Activated CD4-positive, alpha-beta T cell treated with anti-CD3 and anti-CD28 coated beads, Interleukin-2, amount 10 ng/mL, durations not matched to agents 7 days and 5 days (primary cell): ENCODE data around the gene LAMA2. TPM values are rescaled to one million over a fixed set of nuclear protein-coding genes. Genes with fewer than 3 reads are reported as not detected.

ENCODE experiments used
- CTCF ChIA-PET: fragments of 350-600 bp; sonication (Branson Sonifier 250); formaldehyde crosslinking; loops from one replicate; lab custom pipeline; 2021; ENCODE audit warnings: antibody characterized with exemption; lab: Charles Lee
- POLR2A ChIA-PET: fragments of 350-600 bp; sonication (Branson Sonifier 250); formaldehyde crosslinking; loops from one replicate; lab custom pipeline; 2021; ENCODE audit warnings: antibody characterized with exemption; lab: Charles Lee
- DNase-seq: peaks from one replicate; pipeline ENCODE4 v3.0.0-alpha.2; 2020
- H3K27ac Mint-ChIP-seq: one replicate; pipeline ENCODE4 v1.8.0; 2021; ENCODE audit warnings: mild to moderate bottlenecking, moderate library complexity, mixed read lengths
- H3K27me3 Mint-ChIP-seq: one replicate; pipeline ENCODE4 v1.8.0; 2021; ENCODE audit warnings: mixed read lengths
- H3K36me3 Mint-ChIP-seq: one replicate; pipeline ENCODE4 v1.8.0; 2021; ENCODE audit warnings: low read depth, mixed read lengths
- H3K4me1 Mint-ChIP-seq: one replicate; pipeline ENCODE4 v1.8.0; 2021; ENCODE audit warnings: mixed read lengths
- H3K4me3 Mint-ChIP-seq: one replicate; pipeline ENCODE4 v1.8.0; 2021; ENCODE audit warnings: mild to moderate bottlenecking, moderate library complexity, mixed read lengths
- H3K9me3 Mint-ChIP-seq: one replicate; pipeline ENCODE4 v1.8.0; 2021; ENCODE audit warnings: mixed read lengths
- total RNA-seq, 2 experiments: library from RNA; stranded (reverse); gene quantifications; one replicate each; pipeline ENCODE4 v1.2.3, GENCODE V29; 2021

The LAMA2 gene
- total RNA-seq, 2 experiments from 2014 or later = 0.02 to 0.05 TPM

DNA sequence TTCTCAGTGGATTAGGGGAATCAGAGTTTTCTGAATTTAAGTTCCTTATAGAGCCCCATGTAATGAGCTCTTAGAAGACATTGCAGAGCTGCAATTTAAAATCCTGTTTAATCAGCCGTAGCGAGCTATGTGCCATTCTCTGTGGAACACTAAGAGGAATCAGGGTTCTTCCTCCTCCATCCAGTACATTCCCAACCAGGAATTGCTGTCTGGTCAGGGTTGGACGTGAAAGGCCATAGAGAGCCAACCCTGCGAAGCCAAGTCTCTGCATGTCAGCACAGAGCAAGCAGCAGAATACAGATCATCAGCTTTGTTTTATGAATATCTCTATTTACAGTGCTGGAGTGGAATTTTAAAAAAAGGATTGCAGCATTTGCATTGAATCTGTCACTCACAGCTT lies 366.0 kb downstream of the LAMA2 start:
- Mint-ChIP-seq H3K4me1 (no peaks in the 10 kb centered on the region), H3K36me3 (no peaks in the 10 kb centered on the region), H3K4me3 (no peak overlapping the region), H3K9me3 (no peaks in the 10 kb centered on the region), H3K27ac (no peak overlapping the region), H3K27me3 (peaks cover 24% of the 10 kb centered on the region)
- ChIA-PET CTCF (no interaction called here), POLR2A (no interaction called here)
- no peak for DNase-seq

DNA sequence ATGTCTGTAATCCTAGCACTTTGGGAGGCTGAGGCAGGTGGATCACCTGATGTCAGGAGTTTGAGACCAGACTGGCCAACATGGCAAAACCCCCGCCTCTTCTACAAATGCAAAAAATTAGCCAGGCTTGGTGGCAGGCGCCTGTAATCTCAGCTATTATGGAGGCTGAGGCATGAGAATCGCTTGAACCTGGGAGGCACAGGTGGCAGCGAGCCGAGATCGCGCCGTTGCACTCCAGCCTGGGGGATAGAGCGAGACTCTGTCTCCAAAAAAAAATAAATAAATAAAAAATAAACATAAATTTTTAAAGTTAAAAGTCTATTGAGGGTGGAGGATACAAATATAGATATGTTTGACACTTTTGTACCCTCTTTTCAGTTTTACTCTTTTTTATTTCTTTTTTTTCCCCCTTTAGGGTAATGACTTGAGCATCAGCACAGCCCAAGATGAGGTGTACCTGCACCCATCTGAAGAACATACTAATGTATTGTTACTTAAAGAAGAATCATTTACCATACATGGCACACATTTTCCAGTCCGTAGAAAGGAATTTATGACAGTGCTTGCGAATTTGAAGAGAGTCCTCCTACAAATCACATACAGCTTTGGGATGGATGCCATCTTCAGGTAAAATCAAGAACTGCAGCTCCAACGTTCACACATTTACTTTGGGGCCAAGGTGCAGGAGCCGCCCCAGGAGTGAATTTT lies 368.9 kb downstream of the LAMA2 start:
- Mint-ChIP-seq H3K27ac (no peak overlapping the region), H3K4me3 (no peak overlapping the region), H3K9me3 (no peaks in the 10 kb centered on the region), H3K27me3 (peaks cover 21% of the 10 kb centered on the region), H3K36me3 (no peaks in the 10 kb centered on the region), H3K4me1 (no peaks in the 10 kb centered on the region)
- POLR2A ChIA-PET = no interaction called here
- DNase-seq = peak; percentile 55
- CTCF ChIA-PET = no interaction called here

DNA sequence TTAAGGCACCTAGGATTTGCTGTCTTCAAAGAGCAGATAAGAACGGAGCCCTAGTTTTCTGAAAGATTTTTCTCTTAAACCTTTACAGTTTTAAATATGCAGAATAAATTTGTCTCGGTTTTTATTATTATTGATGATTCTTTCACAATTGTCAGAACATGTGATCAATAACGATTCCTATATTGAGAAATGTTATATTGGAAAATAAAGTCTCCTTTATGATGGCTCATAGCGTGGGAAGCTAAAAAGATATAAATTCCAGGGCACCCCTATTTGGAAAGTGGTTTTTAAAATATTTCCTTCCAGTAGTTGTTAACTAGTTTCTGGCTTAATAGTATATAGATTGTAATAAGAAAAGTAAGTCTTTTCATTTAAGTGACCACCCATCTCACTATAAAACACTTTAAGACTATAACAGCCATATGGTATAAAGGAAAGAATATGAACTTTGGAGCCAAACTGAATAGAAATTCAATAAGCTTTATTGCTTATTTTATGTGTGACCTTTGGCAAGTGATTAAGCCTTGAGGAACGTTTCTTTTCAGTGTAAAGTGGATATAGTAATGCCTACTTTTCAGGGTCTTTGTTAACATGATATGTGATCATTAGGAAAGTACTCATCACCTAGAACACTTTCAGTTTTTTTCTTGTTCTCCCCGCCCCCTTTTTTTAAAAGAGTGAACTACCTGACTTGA lies 369.6 kb downstream of the LAMA2 start:
- ChIA-PET POLR2A (no interaction called here), CTCF (no interaction called here)
- Mint-ChIP-seq H3K27ac (no peak overlapping the region), H3K36me3 (no peaks in the 10 kb centered on the region), H3K4me3 (no peak overlapping the region), H3K4me1 (no peaks in the 10 kb centered on the region), H3K9me3 (no peaks in the 10 kb centered on the region), H3K27me3 (peaks cover 20% of the 10 kb centered on the region)
- DNase-seq = no peak

DNA sequence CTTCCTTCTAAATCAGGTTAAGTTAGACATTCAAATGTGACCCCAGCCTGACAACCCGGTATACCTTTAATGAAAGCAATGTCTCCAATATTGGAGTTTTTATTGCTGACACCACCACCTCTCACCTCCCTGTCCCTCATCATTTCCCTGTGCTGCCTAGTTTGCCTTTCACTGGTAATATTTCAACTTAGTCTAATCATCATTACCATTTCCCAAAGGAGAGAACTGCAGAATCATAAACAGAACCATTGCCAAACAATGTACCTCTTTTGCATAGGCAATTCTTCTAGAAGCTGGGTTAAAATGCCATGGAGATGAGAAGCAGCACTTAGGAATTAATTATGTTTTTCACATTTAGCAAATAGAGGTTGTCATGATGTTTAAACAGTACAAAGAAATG lies 370.3 kb downstream of the LAMA2 start:
- ChIA-PET POLR2A (no interaction called here), CTCF (no interaction called here)

DNA sequence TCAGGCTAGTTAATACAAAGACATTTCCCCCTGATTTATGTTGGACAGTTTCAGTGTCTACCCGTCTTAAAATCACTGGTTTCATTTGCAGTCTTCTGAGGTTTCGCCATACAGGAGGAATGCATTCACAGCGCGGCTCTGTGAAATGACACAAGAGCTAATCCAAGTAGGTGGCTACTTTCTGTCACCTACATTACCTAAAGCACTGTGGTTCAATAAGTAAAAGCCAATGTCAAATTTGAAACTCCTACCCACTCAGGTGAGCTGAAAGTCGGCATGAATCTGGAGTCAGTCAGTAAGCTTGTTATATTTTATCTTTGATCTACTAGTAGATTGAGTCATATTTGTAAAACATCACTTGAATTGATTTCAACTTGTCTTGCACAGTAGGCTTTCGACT lies 370.8 kb downstream of the LAMA2 start:
- Mint-ChIP-seq H3K27me3 (peaks cover 20% of the 10 kb centered on the region), H3K36me3 (no peaks in the 10 kb centered on the region), H3K27ac (no peak overlapping the region), H3K9me3 (no peaks in the 10 kb centered on the region), H3K4me3 (no peak overlapping the region), H3K4me1 (no peaks in the 10 kb centered on the region)
- POLR2A ChIA-PET = no interaction called here
- DNase-seq = no peak
- CTCF ChIA-PET = no interaction called here

More for the DNA sequence above, 370.3 kb downstream of the LAMA2 start:
- Mint-ChIP-seq H3K4me1 (no peaks in the 10 kb centered on the region), H3K27me3 (peaks cover 20% of the 10 kb centered on the region), H3K36me3 (no peaks in the 10 kb centered on the region), H3K9me3 (no peaks in the 10 kb centered on the region), H3K27ac (no peak overlapping the region), H3K4me3 (no peak overlapping the region)
- no peak for DNase-seq

DNA sequence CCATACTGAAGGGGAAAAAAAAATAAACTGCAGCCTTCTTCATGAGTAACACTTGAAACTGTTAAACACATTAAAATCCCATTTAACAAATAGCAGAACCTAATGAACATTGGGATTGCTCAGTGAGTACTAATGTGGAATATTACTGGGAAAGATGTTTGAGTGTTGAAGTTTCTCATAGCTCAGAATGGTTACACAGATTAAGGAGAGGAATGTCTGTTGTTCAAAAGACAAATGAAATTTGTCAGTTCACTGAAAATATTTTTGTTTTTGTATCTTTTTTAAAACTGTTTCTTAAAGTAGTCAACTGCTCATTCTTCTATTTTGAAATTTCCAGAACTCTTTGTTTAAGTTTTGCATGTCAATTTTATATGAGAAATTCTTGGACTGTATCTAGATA lies 374.3 kb downstream of the LAMA2 start:
- no peak overlapping the region for H3K27ac Mint-ChIP-seq
- no peak overlapping the region for H3K4me3 Mint-ChIP-seq
- H3K4me1 Mint-ChIP-seq = no peaks in the 10 kb centered on the region
- no peak for DNase-seq
- no peaks in the 10 kb centered on the region for H3K36me3 Mint-ChIP-seq
- ChIA-PET CTCF (no interaction called here), POLR2A (no interaction called here)
- no peaks in the 10 kb centered on the region for H3K9me3 Mint-ChIP-seq
- H3K27me3 Mint-ChIP-seq = peaks cover 15% of the 10 kb centered on the region

DNA sequence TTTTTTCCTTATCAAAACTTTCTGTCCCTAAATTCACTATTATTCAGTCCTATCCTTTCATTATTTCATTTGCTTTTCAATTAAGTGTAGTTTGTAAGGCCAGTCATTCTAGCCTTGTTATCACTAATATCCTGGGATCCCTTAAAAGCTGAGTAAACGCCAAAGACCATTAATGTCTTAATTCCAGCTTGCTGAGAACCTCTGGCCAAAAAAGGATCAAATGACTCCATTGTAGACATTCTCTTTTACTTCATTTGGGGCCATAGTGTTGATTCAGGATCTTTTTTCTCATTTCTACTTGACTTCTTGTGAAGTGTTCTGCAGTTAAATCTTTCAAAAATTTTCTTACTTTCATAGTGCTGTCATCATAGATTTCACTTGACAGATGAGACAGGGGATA lies 379.7 kb downstream of the LAMA2 start:
- no peaks in the 10 kb centered on the region for H3K9me3 Mint-ChIP-seq
- H3K27ac Mint-ChIP-seq = no peak overlapping the region
- no peaks in the 10 kb centered on the region for H3K36me3 Mint-ChIP-seq
- ChIA-PET POLR2A (interaction anchor here (0.6 kb wide), 1 partner anchor 329 kb away, joined by 5 read pairs; no protein-coding TSS in a partner anchor), CTCF (no interaction called here)
- DNase-seq = no peak
- no peak overlapping the region for H3K4me3 Mint-ChIP-seq
- H3K27me3 Mint-ChIP-seq = peaks cover 4% of the 10 kb centered on the region
- no peaks in the 10 kb centered on the region for H3K4me1 Mint-ChIP-seq

DNA sequence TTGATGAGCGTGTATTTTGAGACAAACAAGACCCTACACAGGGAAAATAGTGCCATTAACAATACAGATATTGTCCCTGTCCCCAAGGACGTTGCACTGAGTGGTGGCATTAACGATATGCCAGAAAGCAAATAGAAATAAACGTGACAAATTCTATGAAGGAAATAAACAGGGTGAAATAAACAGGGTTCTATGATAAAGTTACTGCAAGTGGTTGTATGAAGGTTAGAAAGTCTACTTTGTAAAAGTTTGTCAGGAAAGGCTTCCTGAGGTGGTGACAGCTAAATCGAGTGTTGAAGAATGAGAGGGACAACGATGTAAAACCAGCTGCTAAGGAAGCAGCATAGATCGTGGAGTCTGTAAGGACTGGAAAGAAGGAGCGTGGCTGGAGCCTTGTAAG lies 380.2 kb downstream of the LAMA2 start:
- Mint-ChIP-seq H3K27me3 (peaks cover 4% of the 10 kb centered on the region), H3K4me1 (no peaks in the 10 kb centered on the region), H3K36me3 (no peaks in the 10 kb centered on the region), H3K9me3 (no peaks in the 10 kb centered on the region), H3K27ac (no peak overlapping the region), H3K4me3 (no peak overlapping the region)
- CTCF ChIA-PET = no interaction called here
- POLR2A ChIA-PET = no interaction called here
- no peak for DNase-seq

DNA sequence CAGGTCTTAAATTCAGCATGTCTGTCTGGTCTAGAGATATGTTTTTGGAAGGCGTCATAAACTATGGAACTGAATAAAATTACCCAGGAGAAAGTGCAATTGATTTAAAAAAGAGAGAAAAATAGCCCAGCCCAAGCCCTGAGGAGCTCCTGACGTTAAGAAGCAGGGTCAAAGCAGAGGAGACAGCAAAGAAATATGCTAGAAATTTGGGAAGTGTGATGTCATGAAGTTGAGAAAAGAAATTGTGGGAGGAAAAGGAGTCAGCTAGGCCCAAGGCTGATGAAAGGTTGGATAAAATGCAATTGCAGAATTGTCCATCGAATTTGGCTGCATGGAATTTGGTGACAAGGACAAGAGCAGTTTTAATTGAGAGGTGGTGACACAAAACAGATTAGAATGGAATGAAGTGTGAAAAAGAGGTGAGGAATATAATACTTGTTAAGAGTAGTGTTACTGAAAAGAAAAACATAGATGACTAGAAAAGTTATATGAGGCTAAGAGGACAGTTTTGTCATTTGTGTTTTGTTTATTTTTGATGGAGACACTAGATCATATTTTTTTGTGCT lies 381.6 kb downstream of the LAMA2 start:
- no peaks in the 10 kb centered on the region for H3K9me3 Mint-ChIP-seq
- ChIA-PET CTCF (no interaction called here), POLR2A (no interaction called here)

DNA sequence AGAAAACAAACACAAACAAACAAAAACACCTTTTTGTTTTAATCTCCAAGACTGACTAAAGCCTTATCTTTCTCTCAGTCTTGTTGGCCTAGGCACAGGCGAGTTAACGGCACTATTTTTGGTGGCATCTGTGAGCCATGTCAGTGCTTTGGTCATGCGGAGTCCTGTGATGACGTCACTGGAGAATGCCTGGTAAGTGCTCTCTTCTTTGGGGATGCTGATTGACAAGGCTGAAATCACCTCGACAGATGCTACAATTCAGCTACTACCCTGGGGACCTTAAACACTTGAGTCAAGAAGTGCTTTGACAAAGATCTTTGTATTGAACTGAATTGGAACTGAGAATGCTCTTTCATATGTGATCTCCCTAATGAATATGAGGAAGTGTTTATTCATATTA lies 384.1 kb downstream of the LAMA2 start:
- no peak overlapping the region for H3K4me3 Mint-ChIP-seq
- peaks cover 4% of the 10 kb centered on the region for H3K27me3 Mint-ChIP-seq
- no peaks in the 10 kb centered on the region for H3K4me1 Mint-ChIP-seq
- no peaks in the 10 kb centered on the region for H3K9me3 Mint-ChIP-seq
- ChIA-PET CTCF (no interaction called here), POLR2A (no interaction called here)
- no peak overlapping the region for H3K27ac Mint-ChIP-seq
- no peak for DNase-seq
- H3K36me3 Mint-ChIP-seq = no peaks in the 10 kb centered on the region

More for the DNA sequence above, 381.6 kb downstream of the LAMA2 start:
- no peaks in the 10 kb centered on the region for H3K4me1 Mint-ChIP-seq
- no peak overlapping the region for H3K4me3 Mint-ChIP-seq
- no peak for DNase-seq
- no peaks in the 10 kb centered on the region for H3K36me3 Mint-ChIP-seq
- H3K27me3 Mint-ChIP-seq = peaks cover 4% of the 10 kb centered on the region
- no peak overlapping the region for H3K27ac Mint-ChIP-seq

DNA sequence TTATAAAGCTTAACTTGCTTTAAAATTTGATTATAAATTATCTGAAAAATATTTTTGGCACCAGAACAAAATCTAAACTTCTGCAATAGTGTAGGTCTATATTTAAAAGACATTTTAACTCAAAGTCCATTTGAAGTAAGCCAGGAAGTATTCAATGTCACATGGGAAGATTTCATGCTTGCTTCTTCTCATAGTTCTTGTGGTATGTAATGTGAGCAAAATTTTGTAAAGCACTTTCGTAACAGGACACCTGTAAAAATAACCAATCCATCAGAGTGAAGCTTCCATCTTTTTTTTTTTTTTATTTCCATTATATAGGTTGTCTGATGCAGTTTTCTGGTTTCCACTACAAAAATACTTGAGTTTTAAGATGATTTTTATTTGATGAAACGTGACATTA lies 386.1 kb downstream of the LAMA2 start:
- H3K9me3 Mint-ChIP-seq = no peaks in the 10 kb centered on the region
- no peaks in the 10 kb centered on the region for H3K36me3 Mint-ChIP-seq
- DNase-seq = no peak
- no peak overlapping the region for H3K27ac Mint-ChIP-seq
- H3K4me3 Mint-ChIP-seq = no peak overlapping the region
- CTCF ChIA-PET = no interaction called here
- POLR2A ChIA-PET = no interaction called here
- H3K4me1 Mint-ChIP-seq = no peaks in the 10 kb centered on the region
- H3K27me3 Mint-ChIP-seq = peaks cover 4% of the 10 kb centered on the region

DNA sequence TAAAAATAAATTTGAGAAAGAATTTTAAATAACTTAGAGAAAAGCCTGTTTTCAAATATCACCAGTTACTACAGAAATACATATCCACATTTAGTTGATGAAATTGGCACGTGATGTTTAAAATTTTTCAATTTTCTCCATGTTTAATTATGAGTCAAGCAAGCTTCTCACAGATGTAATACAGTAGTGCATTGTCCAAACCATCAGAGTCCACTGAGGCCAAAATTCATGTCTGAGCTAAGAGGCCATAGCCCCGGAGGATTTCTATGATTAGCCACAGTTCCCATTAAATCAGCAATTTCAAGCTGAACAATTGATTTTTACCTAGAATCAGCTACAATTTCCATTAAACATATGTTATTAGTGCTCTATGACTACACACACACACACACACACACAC lies 387.0 kb downstream of the LAMA2 start:
- POLR2A ChIA-PET = no interaction called here

DNA sequence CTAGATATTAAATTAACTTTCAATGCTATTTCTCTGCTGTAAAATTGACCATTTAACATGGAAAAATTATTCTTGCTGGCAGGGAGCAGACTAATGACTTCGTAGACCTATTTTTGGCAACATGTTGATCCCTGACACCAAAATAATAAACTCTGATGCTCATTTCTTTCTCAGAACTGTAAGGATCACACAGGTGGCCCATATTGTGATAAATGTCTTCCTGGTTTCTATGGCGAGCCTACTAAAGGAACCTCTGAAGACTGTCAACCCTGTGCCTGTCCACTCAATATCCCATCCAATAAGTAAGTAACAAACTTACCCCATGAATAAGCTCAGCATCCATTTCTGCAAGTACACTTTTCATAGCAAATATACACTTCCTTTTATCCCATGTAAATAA lies 387.5 kb downstream of the LAMA2 start:
- H3K27ac Mint-ChIP-seq = no peak overlapping the region
- no peak for DNase-seq
- H3K27me3 Mint-ChIP-seq = peaks cover 2% of the 10 kb centered on the region
- POLR2A ChIA-PET = no interaction called here
- no peaks in the 10 kb centered on the region for H3K4me1 Mint-ChIP-seq
- H3K36me3 Mint-ChIP-seq = no peaks in the 10 kb centered on the region
- no peak overlapping the region for H3K4me3 Mint-ChIP-seq
- CTCF ChIA-PET = interaction anchor here (1.5 kb wide), 1 partner anchor 9 kb away, joined by 4 read pairs; no protein-coding TSS in a partner anchor
- no peaks in the 10 kb centered on the region for H3K9me3 Mint-ChIP-seq

More for the DNA sequence above, 387.0 kb downstream of the LAMA2 start:
- Mint-ChIP-seq H3K27me3 (peaks cover 4% of the 10 kb centered on the region), H3K9me3 (no peaks in the 10 kb centered on the region), H3K4me1 (no peaks in the 10 kb centered on the region), H3K4me3 (no peak overlapping the region), H3K36me3 (no peaks in the 10 kb centered on the region), H3K27ac (no peak overlapping the region)
- no peak for DNase-seq
- CTCF ChIA-PET = interaction anchor here (1.5 kb wide), 1 partner anchor 10 kb away, joined by 4 read pairs; no protein-coding TSS in a partner anchor
